ENCODE data around the gene DOK7. TPM values are rescaled to one million over a fixed set of nuclear protein-coding genes. Genes with fewer than 3 reads are reported as not detected.

The DOK7 gene
- total and polyA plus RNA-seq, 4 donors = 0.13 to 0.84 (median 0.46) TPM

- TF ChIP-seq REST (IDR thresholded peaks at IDR 0.05) (no peak), FOXA1 (IDR thresholded peaks at IDR 0.05) (no peak)
Measured at GRCh38 chr4:3416270-3416669, 46.8 kb upstream of the DOK7 start (continued).

- Histone ChIP-seq H3K27ac (ENCODE audit: low read depth in 1 of 2, low read length in 2 of 2) (no peak overlapping the region), H3K27me3 (ENCODE audit: control insufficient read depth in 4 of 4, insufficient read depth in 4 of 4, low read length in 3 of 4) (no peaks in the 10 kb centered on the region), H3K9ac (ENCODE audit: low read depth in 1 of 2, low read length in 2 of 2) (no peak overlapping the region), H3K4me3 (ENCODE audit: low read depth in 1 of 3, low read length in 3 of 3) (no peak overlapping the region), H3K4me1 (ENCODE audit: control insufficient read depth in 4 of 4, insufficient read depth in 4 of 4, low read length in 3 of 4) (peaks cover 0 to 11% (median 5%) of the 10 kb centered on the region in 4 donors), H3K9me3 (ENCODE audit: control insufficient read depth in 4 of 4, low read length in 3 of 4) (no peaks in the 10 kb centered on the region), H3K36me3 (ENCODE audit: control insufficient read depth in 4 of 4, insufficient read depth in 3 of 4, low read depth in 1 of 4, low read length in 3 of 4) (peaks cover 9 to 34% (median 14%) of the 10 kb centered on the region in 4 donors)
- no peak for TF ChIP-seq RXRA (IDR thresholded peaks at IDR 0.05)
- TF ChIP-seq ZBTB33 (IDR thresholded peaks at IDR 0.05) = no peak
- no peak for DNase-seq (ENCODE audit: low spot score)
- 95% methylated on average over 17 of the region's 17 CpGs for WGBS
Measured at GRCh38 chr4:3416821-3417221, 46.3 kb upstream of the DOK7 start.

- peaks cover 9 to 39% (median 14%) of the 10 kb centered on the region in 4 donors for H3K36me3 ChIP-seq (ENCODE audit: control insufficient read depth in 4 of 4, insufficient read depth in 3 of 4, low read depth in 1 of 4, low read length in 3 of 4)
- no peaks in the 10 kb centered on the region for H3K27me3 ChIP-seq (ENCODE audit: control insufficient read depth in 4 of 4, insufficient read depth in 4 of 4, low read length in 3 of 4)
- TF ChIP-seq NR2F2 (IDR thresholded peaks at IDR 0.05) (no peak), ATF3 (IDR thresholded peaks at IDR 0.05) (no peak), FOXA2 (IDR thresholded peaks at IDR 0.05) (no peak), YY1 (IDR thresholded peaks at IDR 0.05) (no peak), EGR1 (IDR thresholded peaks at IDR 0.05; ENCODE audit: low read depth in 2 of 2) (no peak), SP1 (IDR thresholded peaks at IDR 0.05) (no peak), ZBTB33 (IDR thresholded peaks at IDR 0.05) (no peak)
- WGBS = 95% methylated on average over 21 of the region's 21 CpGs
- no peak overlapping the region for H3K27ac ChIP-seq (ENCODE audit: low read depth in 1 of 2, low read length in 2 of 2)
- no peaks in the 10 kb centered on the region for H3K9me3 ChIP-seq (ENCODE audit: control insufficient read depth in 4 of 4, low read length in 3 of 4)
- DNase-seq (ENCODE audit: low spot score) = no peak
- H3K4me1 ChIP-seq (ENCODE audit: control insufficient read depth in 4 of 4, insufficient read depth in 4 of 4, low read length in 3 of 4) = peaks cover 0 to 11% (median 5%) of the 10 kb centered on the region in 4 donors
- H3K9ac ChIP-seq (ENCODE audit: low read depth in 1 of 2, low read length in 2 of 2) = no peak overlapping the region
- H3K4me3 ChIP-seq (ENCODE audit: low read depth in 1 of 3, low read length in 3 of 3) = no peak overlapping the region
Measured at GRCh38 chr4:3417448-3417847, 45.7 kb upstream of the DOK7 start.
